NOMO-1 (cell line): ENCODE data around the gene RBP4.
"Not testable (repeated sequence)": the region's sequence is repeated elsewhere in the genome, so short reads cannot be mapped to it uniquely, and the experiment has no call there.

Source experiments
- DNase-seq, 2 experiments: peaks; one replicate each; lab custom pipeline; 2025; ENCODE audit not compliant: unreplicated experiment in 2 of 2; lab: John Stamatoyannopoulos, UW

RBP4 gene

GRCh38 chr10:93567277-93568104 is 33.5 kb downstream of the RBP4 start:
- DNase-seq, result no peak

GRCh38 chr10:93566435-93567276 is 34.4 kb downstream of the RBP4 start, which contains the start of gene FFAR4:
TSS of gene FFAR4 (plus strand) at chr10:93566665. CDS start at chr10:93566721, 56 bp downstream.
- peak in 1 of 2 experiments; percentile 25 for DNase-seq

- peak; percentile 24 to 26 for DNase-seq
These were observed 35.6 kb downstream of the RBP4 start for GRCh38 chr10:93565446-93565845.

- no peak for DNase-seq
These were observed 40.5 kb downstream of the RBP4 start for GRCh38 chr10:93560541-93560940.

GRCh38 chr10:93559490-93559889 is 41.5 kb downstream of the RBP4 start:
- DNase-seq, result no peak

- DNase-seq, result peak; percentile 88 to 90
These were observed 46.1 kb downstream of the RBP4 start for GRCh38 chr10:93554760-93555432.

GRCh38 chr10:93554316-93554663 is 46.7 kb downstream of the RBP4 start:
- DNase-seq, result no peak

GRCh38 chr10:93553482-93554315 is 47.3 kb downstream of the RBP4 start:
- no peak for DNase-seq

- DNase-seq, result no peak
These were observed 48.3 kb downstream of the RBP4 start for GRCh38 chr10:93552780-93553179.

- DNase-seq, result no peak
These were observed 50.4 kb downstream of the RBP4 start for GRCh38 chr10:93550606-93551005.

GRCh38 chr10:93548376-93549071 is 52.5 kb downstream of the RBP4 start:
- no peak for DNase-seq

- no peak for DNase-seq
These were observed 53.5 kb downstream of the RBP4 start for GRCh38 chr10:93547522-93547921.

GRCh38 chr10:93546995-93547394 is 54.0 kb downstream of the RBP4 start:
- DNase-seq, result not testable (repeated sequence)

GRCh38 chr10:93542358-93542791 is 58.7 kb downstream of the RBP4 start:
- DNase-seq, result no peak
